ENCODE data around the gene GABBR1.
"Not testable (repeated sequence)": the region's sequence is repeated elsewhere in the genome, so short reads cannot be mapped to it uniquely, and the experiment has no call there.

Gene GABBR1

GRCh38 chr6:29666826-29667130, 33.8 kb upstream of the GABBR1 start:
- no peaks in the 10 kb centered on the region for H3K36me3 ChIP-seq (ENCODE audit: insufficient read depth)
- H3K27ac ChIP-seq: no peak overlapping the region
- no peaks in the 10 kb centered on the region for H4K20me1 ChIP-seq (ENCODE audit: insufficient read depth)
- H2AFZ ChIP-seq (ENCODE audit: low read depth): no peak overlapping the region
- H3K79me2 ChIP-seq (ENCODE audit: insufficient read depth, low read depth): no peaks in the 10 kb centered on the region
- no peak for TF ChIP-seq CTCF (conservative IDR thresholded peaks at IDR 0.05; ENCODE audit: low read depth, low read length)
- no peak overlapping the region for H3K9ac ChIP-seq
- H3K4me2 ChIP-seq: no peak overlapping the region
- H3K4me3 ChIP-seq (IDR thresholded peaks at IDR 0.05; ENCODE audit: insufficient read depth, low read depth, low read length): no peak overlapping the region
- no peaks in the 10 kb centered on the region for H3K4me1 ChIP-seq (ENCODE audit: low read depth, poor library complexity, severe bottlenecking)
- H3K27me3 ChIP-seq (ENCODE audit: insufficient read depth, low read depth): no peaks in the 10 kb centered on the region

- H3K27ac ChIP-seq: no peak overlapping the region
- no peaks in the 10 kb centered on the region for H3K4me1 ChIP-seq (ENCODE audit: low read depth, poor library complexity, severe bottlenecking)
- no peaks in the 10 kb centered on the region for H3K36me3 ChIP-seq (ENCODE audit: insufficient read depth)
- no peak overlapping the region for H2AFZ ChIP-seq (ENCODE audit: low read depth)
- H3K27me3 ChIP-seq (ENCODE audit: insufficient read depth, low read depth): no peaks in the 10 kb centered on the region
- H3K79me2 ChIP-seq (ENCODE audit: insufficient read depth, low read depth): no peaks in the 10 kb centered on the region
- no peak overlapping the region for H3K4me3 ChIP-seq (IDR thresholded peaks at IDR 0.05; ENCODE audit: insufficient read depth, low read depth, low read length)
- no peaks in the 10 kb centered on the region for H4K20me1 ChIP-seq (ENCODE audit: insufficient read depth)
- no peak overlapping the region for H3K9ac ChIP-seq
- H3K4me2 ChIP-seq: no peak overlapping the region
- no peak for TF ChIP-seq CTCF (conservative IDR thresholded peaks at IDR 0.05; ENCODE audit: low read depth, low read length)
Measured at GRCh38 chr6:29665942-29666825, 33.2 kb upstream of the GABBR1 start.

GRCh38 chr6:29663300-29664042, 30.5 kb upstream of the GABBR1 start:
- Histone ChIP-seq H3K4me3 (IDR thresholded peaks at IDR 0.05; ENCODE audit: insufficient read depth, low read depth, low read length) (no peak overlapping the region), H3K27ac (no peak overlapping the region), H4K20me1 (ENCODE audit: insufficient read depth) (no peaks in the 10 kb centered on the region), H3K4me2 (no peak overlapping the region), H2AFZ (ENCODE audit: low read depth) (no peak overlapping the region), H3K27me3 (ENCODE audit: insufficient read depth, low read depth) (no peaks in the 10 kb centered on the region), H3K9ac (no peak overlapping the region), H3K4me1 (ENCODE audit: low read depth, poor library complexity, severe bottlenecking) (no peaks in the 10 kb centered on the region), H3K79me2 (ENCODE audit: insufficient read depth, low read depth) (no peaks in the 10 kb centered on the region), H3K36me3 (ENCODE audit: insufficient read depth) (no peaks in the 10 kb centered on the region)
- no peak for TF ChIP-seq CTCF (conservative IDR thresholded peaks at IDR 0.05; ENCODE audit: low read depth, low read length)

GRCh38 chr6:29661502-29662141, 28.6 kb upstream of the GABBR1 start:
- not testable (repeated sequence) for H3K27me3 ChIP-seq (ENCODE audit: insufficient read depth, low read depth); H3K27ac ChIP-seq; H3K4me2 ChIP-seq; H4K20me1 ChIP-seq (ENCODE audit: insufficient read depth); H2AFZ ChIP-seq (ENCODE audit: low read depth); H3K4me1 ChIP-seq (ENCODE audit: low read depth, poor library complexity, severe bottlenecking); H3K9ac ChIP-seq; H3K4me3 ChIP-seq (IDR thresholded peaks at IDR 0.05; ENCODE audit: insufficient read depth, low read depth, low read length); H3K36me3 ChIP-seq (ENCODE audit: insufficient read depth); H3K79me2 ChIP-seq (ENCODE audit: insufficient read depth, low read depth)

All from KMS-11 (cell line).